GM21528 (cell line): ENCODE results near the gene ZNF524.

Experiments used
- ATAC-seq: cut with Tn5 transposase; IDR thresholded peaks from one replicate; pipeline ENCODE4 v1.9.1; 2021; ENCODE audit warnings: mild to moderate bottlenecking, moderate library complexity; ENCODE audit not compliant: unreplicated experiment, low FRiP score

The ZNF524 gene

DNA sequence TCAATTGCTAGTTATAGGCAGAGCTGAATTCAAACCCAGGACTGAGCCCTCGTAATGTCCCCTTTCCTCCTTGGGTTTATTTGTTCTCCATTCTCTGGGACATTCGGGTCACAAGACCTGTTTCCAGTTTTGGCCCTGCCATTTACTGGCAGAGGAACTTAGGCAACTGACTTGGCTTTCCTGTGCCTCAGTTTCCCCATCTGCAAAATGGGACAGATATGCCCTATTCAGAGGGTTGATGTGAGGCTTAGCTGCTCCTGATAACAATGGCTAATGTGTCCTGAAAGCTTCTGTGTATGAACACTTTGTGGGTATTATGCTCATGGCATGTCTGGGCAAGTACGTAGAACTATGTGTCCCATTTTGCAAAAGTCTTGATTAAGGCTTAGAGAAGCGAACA lies 996 bp downstream of the ZNF524 start:
- no peak for ATAC-seq

DNA sequence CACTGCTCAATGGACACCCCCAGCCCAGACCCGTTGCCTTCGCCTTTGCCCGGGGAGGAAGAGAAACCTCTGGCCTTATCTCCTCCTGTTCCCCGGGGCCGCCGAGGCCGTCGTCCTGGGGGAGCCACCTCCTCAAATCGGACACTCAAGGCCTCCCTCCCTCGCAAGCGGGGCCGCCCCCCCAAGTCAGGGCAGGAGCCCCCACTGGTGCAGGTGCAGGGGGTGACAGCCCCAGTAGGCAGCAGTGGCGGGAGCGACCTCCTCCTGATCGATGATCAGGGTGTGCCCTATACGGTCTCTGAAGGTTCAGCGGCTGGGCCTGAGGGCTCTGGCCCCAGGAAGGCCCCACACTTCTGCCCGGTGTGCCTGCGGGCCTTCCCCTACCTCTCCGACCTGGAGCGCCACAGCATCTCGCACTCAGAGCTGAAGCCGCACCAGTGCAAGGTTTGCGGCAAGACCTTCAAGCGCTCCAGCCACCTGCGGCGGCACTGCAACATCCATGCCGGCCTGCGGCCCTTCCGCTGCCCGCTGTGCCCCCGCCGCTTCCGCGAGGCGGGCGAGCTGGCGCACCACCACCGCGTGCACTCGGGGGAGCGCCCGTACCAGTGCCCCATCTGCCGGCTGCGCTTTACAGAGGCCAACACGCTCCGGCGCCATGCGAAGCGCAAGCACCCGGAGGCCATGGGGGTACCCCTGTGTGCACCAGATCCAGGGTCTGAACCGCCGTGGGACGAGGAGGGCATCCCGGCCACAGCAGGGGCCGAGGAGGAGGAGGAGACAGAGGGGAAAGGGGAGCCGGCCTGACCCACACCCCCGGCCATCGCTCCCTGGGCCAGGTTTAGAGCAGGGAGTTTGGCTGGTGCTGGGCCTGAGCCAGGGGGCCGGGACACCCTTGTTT lies 2.3 kb downstream of the ZNF524 start:
- no peak for ATAC-seq

DNA sequence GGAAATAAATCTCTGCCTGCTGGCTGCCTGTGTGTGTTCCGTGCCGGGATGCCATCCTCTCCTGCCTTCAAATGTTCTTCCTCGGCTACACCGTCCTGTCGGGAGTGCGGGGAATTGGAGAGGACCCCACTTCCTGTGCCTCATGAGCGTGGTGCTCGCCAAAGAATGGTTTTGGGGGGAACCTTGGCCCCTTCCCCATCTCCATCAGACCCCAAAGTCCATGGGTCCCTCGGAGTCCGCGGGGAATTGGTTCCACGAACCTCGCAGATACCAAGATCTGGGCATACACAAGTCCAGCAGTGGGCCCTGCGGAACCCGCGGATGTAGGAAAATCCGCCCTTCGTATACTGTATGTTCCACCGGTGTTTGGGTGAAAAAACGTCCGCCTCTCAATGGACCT lies 3.0 kb downstream of the ZNF524 start:
- no peak for ATAC-seq

DNA sequence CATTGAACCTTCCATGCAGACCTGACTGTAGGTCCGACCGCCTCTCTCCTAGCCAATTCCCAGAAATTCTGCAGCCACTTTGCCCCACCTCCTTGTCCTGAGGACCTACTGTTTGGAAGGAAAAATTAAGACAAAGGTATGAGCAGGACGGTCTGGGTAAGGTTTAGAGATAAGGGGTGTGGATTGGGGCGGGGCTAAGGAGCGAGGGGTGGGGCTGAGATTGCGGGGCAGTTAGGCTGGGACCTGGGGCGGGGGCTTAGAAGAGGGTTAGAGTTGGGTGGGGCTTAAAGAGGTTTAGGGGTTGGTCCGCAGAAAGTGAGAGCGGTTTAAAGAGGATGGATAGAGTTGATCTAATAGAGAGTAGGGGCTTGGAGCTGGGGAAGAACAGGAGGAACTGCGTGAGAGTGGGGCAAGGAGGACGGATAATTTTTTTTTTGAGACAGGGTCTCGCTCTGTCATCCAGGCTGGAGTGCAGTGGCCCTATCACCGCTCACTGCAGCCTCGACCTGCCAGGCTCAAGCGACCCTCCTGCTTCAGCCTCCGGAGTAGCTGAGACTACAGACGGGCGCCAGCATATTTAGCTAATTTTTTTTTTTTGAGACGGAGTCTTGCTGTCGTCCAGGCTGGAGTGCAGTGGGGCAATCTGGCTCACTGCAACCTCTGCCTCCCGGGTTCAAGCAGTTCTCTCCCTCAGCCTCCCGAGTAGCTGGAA lies 3.6 kb downstream of the ZNF524 start:
- no peak for ATAC-seq

DNA sequence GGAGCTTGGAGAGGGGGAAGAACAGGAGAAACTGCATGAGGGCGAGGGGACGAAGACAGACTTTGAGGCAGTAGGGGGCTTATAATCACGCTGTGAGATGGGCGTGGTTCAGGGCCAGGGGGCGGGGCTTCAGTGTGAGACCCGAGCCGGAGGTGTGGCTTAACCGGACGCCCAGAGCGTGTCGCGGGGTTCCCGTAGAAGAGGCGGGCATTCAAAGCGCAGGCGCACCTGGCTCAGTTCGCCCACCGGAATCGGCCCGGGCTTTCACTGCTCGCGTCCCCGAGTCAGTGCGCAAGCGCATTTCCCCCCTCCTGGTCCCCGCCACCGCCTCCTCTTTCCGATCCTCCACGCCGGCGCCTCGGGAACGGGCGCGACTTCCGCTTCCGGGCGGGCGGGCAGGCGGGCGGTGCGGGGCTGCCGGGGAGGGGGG lies 5.1 kb downstream of the ZNF524 start:
- peak; percentile 61 for ATAC-seq

DNA sequence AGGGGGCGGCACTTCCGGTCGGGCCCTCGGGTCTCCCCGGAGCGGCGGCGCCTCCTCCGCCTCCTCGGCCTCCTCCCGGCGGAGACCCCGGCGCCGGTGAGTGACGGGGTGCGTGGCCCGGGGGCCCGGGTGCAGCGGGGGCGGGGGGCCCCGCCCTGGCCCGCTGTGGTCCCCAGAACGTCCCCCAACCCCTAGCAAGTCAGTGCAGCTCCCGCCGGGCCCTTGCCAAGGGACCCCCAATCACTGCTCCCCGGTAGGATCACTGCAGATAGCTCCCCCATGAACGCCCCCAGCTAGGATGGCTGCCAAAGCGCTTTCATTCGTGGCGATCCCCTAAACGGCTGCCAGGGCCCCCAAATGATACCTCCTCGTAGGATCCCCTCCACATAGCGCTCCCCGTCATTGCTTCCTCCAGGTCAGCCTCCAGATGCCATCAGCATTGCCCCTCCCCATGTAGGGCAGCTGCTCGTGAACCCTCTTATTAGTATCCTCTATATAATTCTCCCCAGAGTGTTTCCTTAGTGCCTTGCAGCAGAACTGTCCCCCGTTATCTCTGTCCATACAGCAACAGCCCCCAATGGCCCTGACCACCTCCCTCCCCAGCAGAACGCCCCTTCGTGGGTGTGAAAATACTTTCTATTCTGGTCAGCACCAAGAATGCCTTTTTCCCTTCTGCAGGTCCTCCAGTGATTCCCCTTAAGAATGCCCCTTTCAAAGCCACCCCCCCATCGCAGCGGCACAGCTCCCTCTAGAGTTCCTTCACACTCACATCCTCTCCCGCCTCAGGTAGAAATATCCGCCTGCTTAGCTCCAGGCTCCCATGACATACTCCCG lies 5.8 kb downstream of the ZNF524 start, which contains the start of gene ZNF865:
TSS of gene ZNF865 (plus strand) at position 11 of the 834 bp plus-strand sequence. CDS start 7,972 bp downstream, outside the sequence.
- peak; percentile 21 for ATAC-seq

DNA sequence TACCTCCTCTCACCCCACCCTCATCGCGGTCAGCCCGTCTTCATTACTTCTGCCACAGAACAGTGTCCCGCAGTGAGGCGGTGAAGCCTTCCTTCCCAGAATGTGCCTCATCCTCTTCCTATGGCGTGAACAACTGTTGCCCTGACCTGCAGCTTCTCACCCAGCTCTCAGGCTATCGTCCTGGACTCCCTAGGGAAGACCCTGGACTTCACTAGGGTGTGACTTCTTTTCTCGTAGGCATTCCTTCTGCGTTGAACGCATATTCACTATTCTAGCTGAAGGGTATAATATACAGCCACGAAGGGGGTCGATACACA lies 6.3 kb downstream of the ZNF524 start:
- no peak for ATAC-seq

DNA sequence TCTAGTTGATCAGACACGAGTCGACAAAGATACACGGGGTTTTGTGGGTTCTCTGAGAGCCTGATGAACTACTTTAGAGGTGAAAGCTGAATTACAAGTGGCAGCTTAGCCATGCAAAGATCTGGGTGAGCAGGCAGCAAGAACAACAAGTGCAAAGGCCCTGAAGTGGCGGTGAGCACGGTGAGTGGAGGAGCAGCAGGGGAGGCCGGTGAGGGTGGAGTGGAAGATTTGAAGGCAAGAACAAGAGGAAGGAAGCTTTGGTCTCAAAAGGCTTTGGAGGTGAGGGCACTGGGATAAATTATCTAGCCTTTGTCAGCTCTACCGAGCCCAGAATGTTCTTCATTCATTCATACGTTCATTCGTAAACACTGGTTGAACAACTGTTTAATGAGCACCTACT lies 6.7 kb downstream of the ZNF524 start:
- no peak for ATAC-seq

DNA sequence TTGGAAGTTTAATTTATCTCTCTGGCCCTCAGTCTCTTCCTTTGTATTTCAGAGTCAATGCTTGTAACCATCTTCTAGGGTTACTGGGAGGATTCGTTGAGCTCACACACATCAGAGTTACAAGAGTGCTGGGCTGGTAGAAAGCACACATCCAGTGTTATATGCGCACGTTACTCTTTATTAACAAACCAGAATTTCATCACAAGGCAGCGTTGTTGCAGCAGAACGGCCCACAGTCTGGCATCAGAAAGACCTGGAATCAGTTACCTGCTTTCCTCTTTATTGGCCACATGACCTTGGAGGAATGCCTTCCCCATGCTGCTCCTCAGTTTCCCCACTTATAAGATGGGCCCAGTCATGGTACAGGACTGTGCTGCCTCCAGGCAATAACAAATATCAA lies 9.2 kb downstream of the ZNF524 start:
- ATAC-seq = no peak

DNA sequence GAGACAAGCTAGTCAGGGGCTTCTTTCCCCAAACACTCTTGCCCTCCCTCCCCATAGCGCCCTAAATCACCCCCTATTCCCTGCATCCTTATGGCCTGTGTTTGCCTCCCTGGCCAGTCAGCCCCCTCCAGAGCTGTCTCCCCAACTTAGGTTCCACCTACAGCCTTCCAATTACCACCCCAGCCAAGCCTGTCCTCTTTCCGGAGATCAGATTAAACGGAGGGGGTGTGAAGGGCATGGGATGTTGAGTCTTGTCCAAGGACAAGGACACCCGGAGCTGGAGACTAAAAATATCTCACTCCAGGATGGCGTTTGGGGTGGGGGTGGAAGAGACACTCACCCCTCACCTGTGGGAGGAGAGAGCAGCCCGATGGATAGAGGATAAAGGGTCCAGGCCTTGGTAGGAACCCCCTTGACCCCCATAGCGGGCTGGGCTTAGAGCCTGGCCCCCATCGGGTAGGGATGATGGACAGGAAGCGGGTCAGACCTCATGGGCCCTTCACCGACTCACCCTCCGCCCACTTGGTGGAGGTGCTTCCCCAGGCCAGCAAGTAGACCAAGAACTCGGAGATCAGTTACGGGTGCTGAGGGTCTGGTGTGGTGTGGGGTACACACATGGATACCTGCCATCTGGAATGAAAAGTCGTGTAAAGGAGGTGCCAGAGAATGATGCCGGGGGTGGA lies 11.4 kb downstream of the ZNF524 start:
- no peak for ATAC-seq

DNA sequence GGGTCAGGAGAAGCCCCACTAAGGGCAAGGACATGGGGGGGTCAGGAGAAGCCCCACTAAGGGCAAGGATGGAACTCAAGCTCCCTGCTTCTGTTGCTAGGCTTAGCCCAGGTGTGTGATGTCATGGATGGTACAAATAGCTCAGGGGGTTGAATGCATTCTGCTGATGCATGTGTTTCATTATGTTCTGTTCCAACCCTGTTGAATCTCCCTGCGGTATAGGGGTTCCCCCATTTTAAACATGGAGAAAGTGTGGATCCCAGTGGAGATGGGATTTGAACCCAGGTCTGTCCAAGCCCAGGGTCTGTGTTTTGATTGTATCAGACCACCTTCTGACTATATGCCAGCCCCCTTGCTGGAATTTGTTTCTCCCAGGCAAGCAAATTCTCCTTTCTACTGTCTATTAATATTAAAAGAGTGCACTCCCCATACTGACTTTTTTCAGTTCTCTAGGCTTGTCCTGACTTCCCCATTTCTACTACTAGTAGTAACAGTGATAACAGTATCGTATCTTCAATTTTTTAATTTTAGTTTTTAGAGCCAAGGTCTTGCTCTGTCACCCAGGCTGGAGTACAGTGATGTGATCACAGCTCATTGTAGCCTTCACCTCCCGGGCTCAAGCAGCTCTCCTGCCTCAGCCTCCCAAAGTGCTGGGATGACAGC lies 12.0 kb downstream of the ZNF524 start:
- no peak for ATAC-seq

DNA sequence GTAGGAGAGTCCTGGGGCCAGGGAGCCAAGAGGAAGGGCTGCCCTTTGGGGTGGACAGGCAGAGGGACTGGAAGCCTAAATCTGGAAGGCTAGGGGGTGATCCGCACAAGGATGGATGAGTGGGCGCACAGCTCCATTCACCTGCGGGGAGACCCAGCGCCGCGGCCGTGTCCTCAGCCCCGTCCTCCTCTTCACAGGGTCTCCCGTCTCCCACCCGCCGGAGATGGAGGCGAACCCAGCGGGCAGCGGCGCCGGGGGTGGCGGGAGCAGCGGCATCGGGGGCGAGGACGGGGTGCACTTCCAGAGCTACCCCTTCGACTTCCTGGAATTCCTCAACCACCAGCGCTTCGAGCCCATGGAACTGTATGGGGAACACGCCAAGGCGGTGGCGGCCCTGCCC lies 13.3 kb downstream of the ZNF524 start:
- ATAC-seq = no peak

DNA sequence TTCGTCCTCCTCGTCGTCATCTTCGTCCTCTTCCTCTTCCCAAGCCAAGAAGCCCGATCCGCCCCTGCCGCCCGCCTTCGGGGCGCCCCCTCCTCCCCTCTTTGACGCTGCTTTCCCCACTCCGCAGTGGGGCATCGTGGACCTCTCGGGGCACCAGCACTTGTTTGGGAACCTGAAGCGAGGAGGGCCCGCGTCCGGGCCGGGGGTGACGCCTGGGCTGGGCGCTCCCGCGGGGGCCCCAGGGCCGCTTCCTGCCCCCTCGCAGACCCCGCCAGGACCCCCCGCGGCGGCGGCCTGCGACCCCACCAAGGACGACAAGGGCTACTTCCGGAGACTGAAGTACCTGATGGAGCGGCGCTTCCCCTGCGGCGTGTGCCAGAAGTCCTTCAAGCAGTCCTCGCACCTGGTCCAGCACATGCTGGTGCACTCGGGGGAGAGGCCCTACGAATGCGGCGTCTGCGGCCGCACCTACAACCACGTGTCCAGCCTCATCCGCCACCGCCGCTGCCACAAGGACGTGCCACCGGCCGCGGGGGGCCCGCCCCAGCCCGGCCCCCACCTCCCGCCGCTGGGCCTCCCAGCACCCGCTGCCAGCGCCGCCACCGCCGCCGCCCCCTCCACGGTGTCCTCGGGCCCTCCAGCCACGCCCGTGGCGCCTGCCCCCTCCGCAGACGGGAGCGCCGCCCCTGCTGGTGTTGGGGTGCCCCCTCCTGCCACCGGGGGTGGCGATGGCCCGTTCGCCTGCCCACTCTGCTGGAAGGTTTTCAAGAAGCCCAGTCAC lies 14.0 kb downstream of the ZNF524 start:
- no peak for ATAC-seq

DNA sequence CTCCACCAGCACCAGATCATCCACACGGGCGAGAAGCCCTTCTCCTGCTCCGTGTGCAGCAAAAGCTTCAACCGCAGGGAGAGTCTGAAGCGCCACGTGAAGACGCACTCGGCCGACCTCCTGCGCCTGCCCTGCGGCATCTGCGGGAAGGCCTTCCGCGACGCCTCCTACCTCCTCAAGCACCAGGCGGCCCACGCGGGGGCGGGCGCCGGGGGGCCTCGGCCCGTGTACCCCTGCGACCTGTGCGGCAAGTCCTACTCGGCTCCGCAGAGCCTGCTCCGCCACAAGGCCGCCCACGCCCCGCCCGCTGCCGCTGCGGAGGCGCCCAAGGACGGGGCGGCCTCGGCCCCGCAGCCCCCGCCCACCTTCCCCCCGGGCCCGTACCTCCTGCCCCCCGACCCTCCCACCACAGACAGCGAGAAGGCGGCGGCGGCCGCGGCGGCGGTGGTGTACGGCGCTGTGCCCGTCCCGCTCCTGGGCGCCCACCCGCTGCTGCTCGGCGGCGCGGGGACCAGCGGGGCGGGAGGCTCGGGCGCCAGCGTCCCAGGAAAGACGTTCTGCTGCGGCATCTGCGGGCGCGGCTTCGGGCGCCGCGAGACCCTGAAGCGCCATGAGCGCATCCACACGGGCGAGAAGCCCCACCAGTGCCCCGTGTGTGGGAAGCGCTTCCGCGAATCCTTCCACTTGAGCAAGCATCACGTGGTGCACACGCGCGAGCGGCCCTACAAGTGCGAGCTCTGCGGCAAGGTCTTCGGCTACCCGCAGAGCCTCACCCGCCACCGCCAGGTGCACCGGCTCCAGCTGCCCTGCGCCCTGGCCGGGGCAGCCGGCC lies 14.8 kb downstream of the ZNF524 start:
- no peak for ATAC-seq

DNA sequence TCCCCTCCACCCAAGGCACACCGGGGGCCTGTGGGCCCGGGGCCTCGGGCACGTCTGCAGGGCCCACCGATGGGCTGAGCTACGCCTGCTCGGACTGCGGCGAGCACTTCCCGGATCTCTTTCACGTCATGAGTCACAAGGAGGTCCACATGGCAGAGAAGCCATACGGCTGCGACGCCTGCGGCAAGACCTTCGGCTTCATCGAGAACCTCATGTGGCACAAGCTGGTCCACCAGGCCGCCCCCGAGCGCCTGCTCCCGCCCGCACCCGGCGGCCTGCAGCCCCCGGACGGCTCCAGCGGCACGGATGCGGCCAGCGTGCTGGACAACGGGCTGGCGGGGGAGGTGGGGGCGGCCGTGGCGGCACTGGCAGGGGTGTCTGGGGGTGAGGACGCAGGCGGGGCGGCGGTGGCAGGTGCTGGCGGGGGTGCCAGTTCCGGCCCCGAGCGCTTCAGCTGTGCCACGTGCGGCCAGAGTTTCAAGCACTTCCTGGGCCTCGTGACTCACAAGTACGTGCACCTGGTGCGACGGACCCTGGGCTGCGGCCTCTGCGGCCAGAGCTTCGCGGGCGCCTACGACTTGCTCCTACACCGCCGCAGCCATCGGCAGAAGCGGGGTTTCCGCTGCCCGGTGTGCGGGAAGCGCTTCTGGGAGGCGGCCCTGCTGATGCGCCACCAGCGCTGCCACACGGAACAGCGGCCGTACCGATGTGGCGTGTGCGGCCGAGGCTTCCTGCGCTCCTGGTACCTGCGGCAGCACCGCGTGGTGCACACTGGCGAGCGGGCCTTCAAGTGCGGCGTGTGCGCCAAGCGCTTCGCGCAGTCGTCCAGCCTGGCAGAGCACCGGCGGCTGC lies 15.7 kb downstream of the ZNF524 start:
- ATAC-seq = no peak

DNA sequence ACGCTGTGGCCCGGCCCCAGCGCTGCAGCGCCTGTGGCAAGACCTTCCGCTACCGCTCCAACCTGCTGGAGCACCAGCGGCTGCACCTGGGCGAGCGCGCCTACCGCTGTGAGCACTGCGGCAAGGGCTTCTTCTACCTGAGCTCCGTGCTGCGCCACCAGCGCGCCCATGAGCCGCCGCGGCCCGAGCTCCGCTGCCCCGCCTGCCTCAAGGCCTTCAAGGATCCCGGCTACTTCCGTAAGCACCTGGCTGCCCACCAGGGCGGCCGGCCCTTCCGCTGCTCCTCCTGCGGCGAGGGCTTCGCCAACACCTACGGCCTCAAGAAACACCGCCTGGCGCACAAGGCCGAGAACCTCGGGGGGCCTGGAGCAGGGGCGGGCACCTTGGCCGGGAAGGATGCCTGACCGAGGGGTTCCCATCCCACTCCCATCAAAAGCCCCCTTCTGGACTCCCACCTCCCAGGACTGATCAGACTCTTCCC lies 16.3 kb downstream of the ZNF524 start:
- ATAC-seq = no peak

DNA sequence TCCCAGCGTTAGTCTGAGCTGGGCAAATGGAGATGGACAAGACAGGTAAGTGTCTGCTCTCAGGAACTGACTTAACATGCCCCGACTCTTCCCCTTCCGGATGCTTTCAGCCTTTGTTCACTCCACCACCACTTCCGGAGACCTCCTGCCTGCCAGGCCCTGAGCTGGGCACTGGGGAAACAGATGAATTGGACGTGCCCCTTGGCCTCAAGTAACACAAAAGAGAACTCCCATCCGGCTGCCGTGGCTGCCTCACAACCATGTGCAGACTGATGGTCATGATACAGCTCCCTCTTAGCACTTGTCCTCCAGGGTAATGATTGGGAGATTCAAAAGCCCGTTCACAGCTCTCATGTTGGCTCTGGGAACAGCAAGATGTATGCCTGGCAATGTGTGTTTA lies 17.3 kb downstream of the ZNF524 start:
- no peak for ATAC-seq
